ENCODE measurements around the gene ARHGEF10L. TPM values are rescaled to one million over a fixed set of nuclear protein-coding genes. Genes with fewer than 3 reads are reported as not detected.
"Not testable (repeated sequence)": the region's sequence is repeated elsewhere in the genome, so short reads cannot be mapped to it uniquely, and the experiment has no call there.

Gene ARHGEF10L
- total RNA-seq, 5 donors from 2014 or later (not counting 1 experiment from before 2014, with no cell fraction given) = 0.12 to 0.30 (median 0.22) TPM; not detected in 2

- Histone ChIP-seq H3K4me3 (ENCODE audit: control insufficient read depth in 1 of 2, extremely low read depth in 1 of 2, low read length in 1 of 2) (no peak overlapping the region), H3K4me1 (ENCODE audit: control insufficient read depth in 1 of 2, extremely low read depth in 1 of 2, insufficient read depth in 2 of 2, low read length in 2 of 2) (no peaks in the 10 kb centered on the region), H3K27ac (ENCODE audit: low read length) (no peak overlapping the region), H3K27me3 (replicated peaks in 1 of 2; ENCODE audit: control insufficient read depth in 2 of 2, extremely low read depth in 1 of 2, insufficient read depth in 2 of 2, low read length in 1 of 2) (peaks cover 0 to 27% of the 10 kb centered on the region in 2 experiments), H3K36me3 (ENCODE audit: control insufficient read depth in 2 of 2, extremely low read depth in 1 of 2, insufficient read depth in 1 of 2, low read length in 1 of 2) (no peaks in the 10 kb centered on the region), H3K9me3 (no peaks in the 10 kb centered on the region)
- 100% methylated on average over 1 of the region's 3 CpGs for WGBS (ENCODE audit: insufficient coverage)
- DNase-seq (no peak), ATAC-seq (replicated peaks in 1 of 4) (no peak)
- peaks cover 12 to 18% of the 10 kb centered on the region in 2 donors for H3K27me3 Mint-ChIP-seq
- H3K4me3 Mint-ChIP-seq = no peak overlapping the region
- POLR2A ChIA-PET = no interaction called here
- no peaks in the 10 kb centered on the region for H3K36me3 Mint-ChIP-seq
- H3K27ac Mint-ChIP-seq = no peak overlapping the region
- H3K9me3 Mint-ChIP-seq = peaks cover 0 to 8% (median 4%) of the 10 kb centered on the region in 3 donors
- CTCF ChIA-PET = no interaction called here
- no peaks in the 10 kb centered on the region for H3K4me1 Mint-ChIP-seq
These were observed 206.0 kb downstream of the ARHGEF10L start for GRCh38 chr1:17745479-17745955.

GRCh38 chr1:17746281-17746680 is 206.8 kb downstream of the ARHGEF10L start:
- H3K9me3 ChIP-seq; POLR2A ChIA-PET; H3K36me3 Mint-ChIP-seq; H3K36me3 ChIP-seq (ENCODE audit: control insufficient read depth in 2 of 2, extremely low read depth in 1 of 2, insufficient read depth in 1 of 2, low read length in 1 of 2); ATAC-seq (replicated peaks in 1 of 4); H3K4me1 Mint-ChIP-seq; H3K4me3 ChIP-seq (ENCODE audit: control insufficient read depth in 1 of 2, extremely low read depth in 1 of 2, low read length in 1 of 2); H3K27ac ChIP-seq (ENCODE audit: low read length); H3K9me3 Mint-ChIP-seq; H3K4me1 ChIP-seq (ENCODE audit: control insufficient read depth in 1 of 2, extremely low read depth in 1 of 2, insufficient read depth in 2 of 2, low read length in 2 of 2); CTCF ChIA-PET; H3K4me3 Mint-ChIP-seq; H3K27ac Mint-ChIP-seq; DNase-seq: not testable (repeated sequence)
- peaks cover 5 to 11% of the 10 kb centered on the region in 2 donors for H3K27me3 Mint-ChIP-seq
- H3K27me3 ChIP-seq (replicated peaks in 1 of 2; ENCODE audit: control insufficient read depth in 2 of 2, extremely low read depth in 1 of 2, insufficient read depth in 2 of 2, low read length in 1 of 2) = peaks cover 0 to 26% of the 10 kb centered on the region in 2 experiments
- no CpG with 5 or more reads among the region's 2 CpGs for WGBS (ENCODE audit: insufficient coverage)

DNA sequence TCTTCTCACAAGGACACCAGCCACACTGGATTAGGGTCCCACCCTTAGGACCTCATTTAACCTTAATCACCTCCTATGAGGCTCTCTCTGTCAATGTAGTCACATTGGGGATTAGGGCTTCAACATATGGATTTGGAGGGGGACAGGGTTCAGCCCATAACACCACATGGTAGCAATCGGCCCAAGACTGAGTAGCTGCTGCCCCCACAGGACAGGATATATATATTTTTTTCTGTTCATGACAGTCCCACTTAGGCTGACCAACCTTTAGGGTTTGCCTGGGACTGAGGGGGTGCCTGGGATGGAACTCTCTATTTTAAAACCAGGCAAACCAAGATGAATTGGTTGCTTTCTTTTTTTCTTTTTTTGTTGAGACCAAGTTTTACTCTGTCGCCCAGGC is 207.4 kb downstream of the ARHGEF10L start:
- H3K27ac Mint-ChIP-seq = no peak overlapping the region
- no peaks in the 10 kb centered on the region for H3K9me3 ChIP-seq
- DNase-seq (no peak), ATAC-seq (replicated peaks in 1 of 4) (no peak)
- H3K27me3 ChIP-seq (replicated peaks in 1 of 2; ENCODE audit: control insufficient read depth in 2 of 2, extremely low read depth in 1 of 2, insufficient read depth in 2 of 2, low read length in 1 of 2) = peaks cover 0 to 20% of the 10 kb centered on the region in 2 experiments
- no peaks in the 10 kb centered on the region for H3K36me3 Mint-ChIP-seq
- no peaks in the 10 kb centered on the region for H3K4me1 ChIP-seq (ENCODE audit: control insufficient read depth in 1 of 2, extremely low read depth in 1 of 2, insufficient read depth in 2 of 2, low read length in 2 of 2)
- ChIA-PET CTCF (no interaction called here), POLR2A (no interaction called here)
- peaks cover 0 to 8% (median 4%) of the 10 kb centered on the region in 3 donors for H3K9me3 Mint-ChIP-seq
- WGBS (ENCODE audit: insufficient coverage) = 90% methylated on average over 2 of the region's 2 CpGs
- H3K36me3 ChIP-seq (ENCODE audit: control insufficient read depth in 2 of 2, extremely low read depth in 1 of 2, insufficient read depth in 1 of 2, low read length in 1 of 2) = no peaks in the 10 kb centered on the region
- H3K4me3 ChIP-seq (ENCODE audit: control insufficient read depth in 1 of 2, extremely low read depth in 1 of 2, low read length in 1 of 2) = no peak overlapping the region
- H3K4me3 Mint-ChIP-seq = no peak overlapping the region
- peaks cover 4 to 11% of the 10 kb centered on the region in 2 donors for H3K27me3 Mint-ChIP-seq
- H3K27ac ChIP-seq (ENCODE audit: low read length) = no peak overlapping the region
- H3K4me1 Mint-ChIP-seq = no peaks in the 10 kb centered on the region

Other genes with a start within 250 kb of the ARHGEF10L start
- 1 to 10 TPM in 3 of 5 donors, under 1 TPM in 2; 0.33 to 1.2 (median 1.0) TPM for gene PADI4, start 231.5 kb upstream of the ARHGEF10L start, total RNA-seq
- not detected for gene PADI6, start 167.5 kb upstream of the ARHGEF10L start, total RNA-seq
- gene RCC2, start 100.0 kb upstream of the ARHGEF10L start, total RNA-seq = 10 to 100 TPM; 35.9 to 53.5 (median 50.4) TPM
- gene ACTL8, start 215.6 kb downstream of the ARHGEF10L start, total RNA-seq = not detected